ENCODE data around the gene AGPAT1. TPM values are rescaled to one million over a fixed set of nuclear protein-coding genes. Genes with fewer than 3 reads are reported as not detected.

Gene AGPAT1
- total and polyA plus RNA-seq, 2 of the 13 experiments (the other 11 are each of a cell fraction or from before 2014, with no cell fraction given): 51.3 to 139 TPM

- TF ChIP-seq E2F2 (CRISPR knock-in tag; IDR thresholded peaks at IDR 0.05; ENCODE audit: borderline replicate concordance) (no peak), ZNF549 (CRISPR knock-in tag; IDR thresholded peaks at IDR 0.05) (no peak), RFX1 (IDR thresholded peaks at IDR 0.05) (peak; percentile 6; the same call in 1 of the 2 replicates), ZFP41 (CRISPR knock-in tag; IDR thresholded peaks at IDR 0.05; ENCODE audit: borderline replicate concordance) (no peak), ZUFSP (CRISPR knock-in tag; IDR thresholded peaks at IDR 0.05; ENCODE audit: borderline replicate concordance) (no peak), ZNF781 (CRISPR knock-in tag; IDR thresholded peaks at IDR 0.05; ENCODE audit: borderline replicate concordance, not compliant biosample characterization) (peak; percentile 81), FOXK1 (CRISPR knock-in tag; IDR thresholded peaks at IDR 0.05; ENCODE audit: borderline replicate concordance, low read depth) (peak; percentile 92), POLR2AphosphoS5 (IDR thresholded peaks at IDR 0.05; ENCODE audit: low read depth, low read length) (peak; percentile 70), FLYWCH1 (CRISPR knock-in tag; IDR thresholded peaks at IDR 0.05) (no peak), FOXK2 (IDR thresholded peaks at IDR 0.05) (no peak), RBM39 (IDR thresholded peaks at IDR 0.05; ENCODE audit: low read depth, low read length, poor library complexity, severe bottlenecking) (peak; percentile 85), ZNF414 (CRISPR knock-in tag; IDR thresholded peaks at IDR 0.05) (0 out of 2 replicates have a peak, but pooled peaks have one; percentile 43), TCF7L2 (IDR thresholded peaks at IDR 0.05; ENCODE audit: low read depth, low read length) (no peak), ZEB1 (IDR thresholded peaks at IDR 0.05; ENCODE audit: insufficient replicate concordance, low read depth) (no peak), HINFP (CRISPR knock-in tag; IDR thresholded peaks at IDR 0.05; ENCODE audit: low read depth) (peak; percentile 47; the same call in 1 of the 2 replicates), ZNF550 (CRISPR knock-in tag; IDR thresholded peaks at IDR 0.05; ENCODE audit: borderline replicate concordance) (no peak), ZNF574 (CRISPR knock-in tag; IDR thresholded peaks at IDR 0.05) (0 out of 2 replicates have a peak, but pooled peaks have one; percentile 25), ZFY (CRISPR knock-in tag; IDR thresholded peaks at IDR 0.05) (no peak; the same call in 1 of the 2 replicates)
Measured at GRCh38 chr6:32127717-32128592, 47.9 kb downstream of the AGPAT1 start, which contains the start of gene ATF6B (continued).
